Astrocyte (in vitro differentiated cells and primary cell): ENCODE measurements around the gene L3MBTL1. TPM values are rescaled to one million over a fixed set of nuclear protein-coding genes. Genes with fewer than 3 reads are reported as not detected.

Source experiments
- DNase-seq: peaks from one replicate; pipeline ENCODE4 v3.0.0-alpha.2; 2010; ENCODE audit warnings: low read depth
- FAIRE-seq: peaks from 2 replicates; lab custom pipeline; 2011; peaks lifted over from hg19 to GRCh38; lab: Jason Lieb, UNC
- H2AFZ ChIP-seq: 2 replicates; pipeline ENCODE4 v1.6.0; 2012; ENCODE audit warnings: low read depth, low read length, inconsistent platforms
- H3K27ac ChIP-seq: 2 replicates; pipeline ENCODE4 v1.5.1; 2011; ENCODE audit warnings: low read depth, low read length, inconsistent platforms
- H3K27me3 ChIP-seq: 2 replicates; pipeline ENCODE4 v1.6.0; 2011; ENCODE audit warnings: low read length, inconsistent platforms; ENCODE audit not compliant: insufficient read depth
- H3K36me3 ChIP-seq: 2 replicates; pipeline ENCODE4 v1.5.1; 2011; ENCODE audit warnings: low read length, inconsistent platforms; ENCODE audit not compliant: insufficient read depth
- H3K4me1 ChIP-seq: 2 replicates; pipeline ENCODE4 v1.5.1; 2011; ENCODE audit warnings: low read length, inconsistent platforms; ENCODE audit not compliant: insufficient read depth
- H3K4me2 ChIP-seq: 2 replicates; pipeline ENCODE4 v1.6.0; 2012; ENCODE audit warnings: low read length, inconsistent platforms
- H3K4me3 ChIP-seq: 2 replicates; pipeline ENCODE4 v1.5.1; 2011; ENCODE audit warnings: low read depth, mild to moderate bottlenecking, low read length, inconsistent platforms; ENCODE audit not compliant: insufficient read depth
- H3K79me2 ChIP-seq: 2 replicates; pipeline ENCODE4 v1.6.0; 2012; ENCODE audit warnings: mild to moderate bottlenecking, low read length, inconsistent platforms; ENCODE audit not compliant: insufficient read depth
- H3K9ac ChIP-seq: 2 replicates; pipeline ENCODE4 v1.6.0; 2012; ENCODE audit warnings: mild to moderate bottlenecking, low read length, inconsistent platforms
- H3K9me3 ChIP-seq: 2 replicates; pipeline ENCODE4 v1.5.1; 2012; ENCODE audit warnings: low read depth, mild to moderate bottlenecking, low read length, inconsistent platforms; ENCODE audit not compliant: insufficient read depth
- H4K20me1 ChIP-seq: 2 replicates; pipeline ENCODE4 v1.6.0; 2012; ENCODE audit warnings: low read length, inconsistent platforms; ENCODE audit not compliant: insufficient read depth
- H3K27ac Mint-ChIP-seq: one replicate; pipeline ENCODE4 v1.8.0; 2021; ENCODE audit warnings: mild to moderate bottlenecking, mixed read lengths; ENCODE audit not compliant: unreplicated experiment
- H3K27me3 Mint-ChIP-seq: one replicate; pipeline ENCODE4 v1.8.0; 2021; ENCODE audit warnings: low read depth, mixed read lengths; ENCODE audit not compliant: unreplicated experiment
- H3K36me3 Mint-ChIP-seq: one replicate; pipeline ENCODE4 v1.8.0; 2021; ENCODE audit warnings: low read depth, mixed read lengths; ENCODE audit not compliant: unreplicated experiment
- H3K4me1 Mint-ChIP-seq: one replicate; pipeline ENCODE4 v1.8.0; 2021; ENCODE audit warnings: low read depth, mixed read lengths; ENCODE audit not compliant: unreplicated experiment
- H3K4me3 Mint-ChIP-seq: one replicate; pipeline ENCODE4 v1.8.0; 2021; ENCODE audit warnings: mild to moderate bottlenecking, moderate library complexity, mixed read lengths; ENCODE audit not compliant: unreplicated experiment
- H3K9me3 Mint-ChIP-seq: one replicate; pipeline ENCODE4 v1.8.0; 2021; ENCODE audit warnings: mild to moderate bottlenecking, mixed read lengths; ENCODE audit not compliant: unreplicated experiment
- EZH2 ChIP-seq: IDR thresholded peaks from 2 replicates; pipeline ENCODE4 v1.6.1; 2012; ENCODE audit warnings: mild to moderate bottlenecking, low read length, inconsistent platforms; ENCODE audit not compliant: insufficient read depth
- total RNA-seq: library from RNA; stranded (reverse); gene quantifications from 2 replicates; pipeline ENCODE4 v1.2.1, GENCODE V29; 2021
- TF ChIP-seq, protein P1 (sequence below): IDR thresholded peaks from 2 replicates; pipeline ENCODE4 v1.5.1; 2011; ENCODE audit warnings: low read depth, mild to moderate bottlenecking, inconsistent platforms, low read length, moderate library complexity; ENCODE audit not compliant: insufficient read depth

Gene L3MBTL1
- total RNA-seq, 1 donor from 2014 or later, result 13.0 TPM

DNA sequence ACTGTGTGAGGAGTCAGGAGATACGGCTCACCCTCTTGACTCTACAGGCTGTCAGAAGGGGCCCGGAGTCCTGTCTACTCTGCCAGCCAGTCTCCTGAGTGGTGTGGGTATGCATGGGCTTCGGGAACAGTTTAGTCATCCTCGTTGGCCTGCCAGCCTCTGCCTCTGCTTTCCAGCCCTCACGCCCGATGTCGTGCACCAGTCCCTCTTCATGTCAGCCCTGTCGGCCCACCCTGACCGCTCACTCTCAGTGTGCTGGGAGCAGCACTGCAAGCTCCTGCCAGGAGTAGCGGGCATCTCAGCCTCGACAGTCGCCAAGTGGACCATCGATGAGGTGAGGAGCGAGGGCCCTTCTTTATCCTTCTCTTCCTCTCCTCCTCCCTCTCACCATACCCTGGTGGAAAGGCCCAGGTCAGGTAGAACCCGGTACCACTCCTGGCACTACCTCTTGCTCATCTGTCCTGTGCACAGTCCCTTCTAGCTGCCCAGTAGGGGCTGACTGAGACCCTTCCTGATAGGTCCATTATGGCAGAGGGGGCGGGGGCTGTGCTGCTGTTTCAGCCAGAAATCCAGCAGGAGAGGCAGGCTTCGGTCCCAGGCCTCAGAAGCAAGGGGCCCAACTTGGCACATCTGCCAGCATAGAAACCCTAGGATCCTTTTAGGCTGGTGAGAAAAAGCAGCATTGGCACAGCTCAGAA is 32.6 kb downstream of the L3MBTL1 start:
- Histone ChIP-seq H3K4me1 (no peaks in the 10 kb centered on the region), H3K27me3 (no peaks in the 10 kb centered on the region), H3K9ac (no peak overlapping the region), H3K4me2 (no peak overlapping the region), H3K27ac (no peak overlapping the region), H3K4me3 (no peak overlapping the region), H4K20me1 (peaks cover 7% of the 10 kb centered on the region), H3K9me3 (no peaks in the 10 kb centered on the region), H3K36me3 (no peaks in the 10 kb centered on the region), H2AFZ (no peak overlapping the region), H3K79me2 (no peaks in the 10 kb centered on the region)
- Mint-ChIP-seq H3K27ac (no peak overlapping the region), H3K27me3 (peaks cover 5% of the 10 kb centered on the region), H3K4me1 (peaks cover 2% of the 10 kb centered on the region), H3K36me3 (peaks cover 9% of the 10 kb centered on the region), H3K4me3 (no peak overlapping the region), H3K9me3 (peaks cover 2% of the 10 kb centered on the region)
- FAIRE-seq (no peak), DNase-seq (no peak)
- no peak for TF ChIP-seq EZH2
- TF ChIP-seq, protein P1, sequence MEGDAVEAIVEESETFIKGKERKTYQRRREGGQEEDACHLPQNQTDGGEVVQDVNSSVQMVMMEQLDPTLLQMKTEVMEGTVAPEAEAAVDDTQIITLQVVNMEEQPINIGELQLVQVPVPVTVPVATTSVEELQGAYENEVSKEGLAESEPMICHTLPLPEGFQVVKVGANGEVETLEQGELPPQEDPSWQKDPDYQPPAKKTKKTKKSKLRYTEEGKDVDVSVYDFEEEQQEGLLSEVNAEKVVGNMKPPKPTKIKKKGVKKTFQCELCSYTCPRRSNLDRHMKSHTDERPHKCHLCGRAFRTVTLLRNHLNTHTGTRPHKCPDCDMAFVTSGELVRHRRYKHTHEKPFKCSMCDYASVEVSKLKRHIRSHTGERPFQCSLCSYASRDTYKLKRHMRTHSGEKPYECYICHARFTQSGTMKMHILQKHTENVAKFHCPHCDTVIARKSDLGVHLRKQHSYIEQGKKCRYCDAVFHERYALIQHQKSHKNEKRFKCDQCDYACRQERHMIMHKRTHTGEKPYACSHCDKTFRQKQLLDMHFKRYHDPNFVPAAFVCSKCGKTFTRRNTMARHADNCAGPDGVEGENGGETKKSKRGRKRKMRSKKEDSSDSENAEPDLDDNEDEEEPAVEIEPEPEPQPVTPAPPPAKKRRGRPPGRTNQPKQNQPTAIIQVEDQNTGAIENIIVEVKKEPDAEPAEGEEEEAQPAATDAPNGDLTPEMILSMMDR, result no peak

DNA sequence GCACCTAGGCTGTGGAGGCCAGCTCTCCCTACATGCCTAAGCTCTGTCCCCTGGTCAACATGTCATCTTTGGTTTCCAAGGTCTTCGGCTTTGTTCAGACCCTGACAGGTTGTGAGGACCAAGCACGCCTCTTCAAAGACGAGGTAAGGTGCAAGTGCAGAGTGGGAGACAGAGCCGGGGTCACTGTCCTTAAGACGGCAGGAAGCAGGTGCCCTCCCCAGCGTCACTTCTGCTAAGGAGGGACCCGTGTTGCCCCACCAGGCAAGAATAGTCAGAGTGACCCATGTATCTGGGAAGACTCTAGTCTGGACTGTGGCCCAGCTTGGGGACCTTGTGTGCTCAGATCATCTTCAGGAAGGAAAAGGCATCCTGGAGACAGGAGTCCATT is 33.2 kb downstream of the L3MBTL1 start:
- no peaks in the 10 kb centered on the region for H3K4me1 ChIP-seq
- no peak overlapping the region for H3K4me3 ChIP-seq
- FAIRE-seq, result no peak
- Mint-ChIP-seq H3K4me3 (no peak overlapping the region), H3K27me3 (peaks cover 5% of the 10 kb centered on the region), H3K4me1 (peaks cover 2% of the 10 kb centered on the region), H3K9me3 (no peaks in the 10 kb centered on the region), H3K27ac (no peak overlapping the region), H3K36me3 (peaks cover 8% of the 10 kb centered on the region)
- no peaks in the 10 kb centered on the region for H3K9me3 ChIP-seq
- H4K20me1 ChIP-seq, result peaks cover 7% of the 10 kb centered on the region
- H3K4me2 ChIP-seq, result no peak overlapping the region
- no peak overlapping the region for H3K27ac ChIP-seq
- H2AFZ ChIP-seq, result no peak overlapping the region
- no peaks in the 10 kb centered on the region for H3K27me3 ChIP-seq
- DNase-seq, result no peak
- H3K79me2 ChIP-seq, result no peaks in the 10 kb centered on the region
- H3K9ac ChIP-seq, result no peak overlapping the region
- TF ChIP-seq, protein P1, result no peak
- no peak for TF ChIP-seq EZH2
- H3K36me3 ChIP-seq, result no peaks in the 10 kb centered on the region

DNA sequence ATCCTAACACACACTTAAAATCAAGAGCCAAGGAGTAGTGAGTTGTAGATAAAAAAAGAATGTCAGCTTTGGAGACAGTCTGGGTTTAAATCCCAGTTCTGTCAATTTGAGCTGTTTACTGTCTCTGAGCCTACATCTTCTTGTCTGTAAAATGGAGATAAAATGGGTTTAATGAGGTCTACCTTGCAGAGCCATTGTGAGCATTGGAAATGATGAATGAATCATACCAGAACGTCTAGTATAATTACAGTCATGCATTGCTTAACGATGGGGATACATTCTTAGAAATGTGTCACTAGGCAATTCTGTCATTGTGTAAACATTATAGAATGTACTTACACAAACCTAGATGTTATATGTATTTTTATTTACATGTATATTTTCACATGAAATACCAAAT is 33.7 kb downstream of the L3MBTL1 start:
- Mint-ChIP-seq H3K4me3 (no peak overlapping the region), H3K4me1 (peaks cover 2% of the 10 kb centered on the region), H3K36me3 (peaks cover 12% of the 10 kb centered on the region), H3K9me3 (no peaks in the 10 kb centered on the region), H3K27me3 (peaks cover 5% of the 10 kb centered on the region), H3K27ac (no peak overlapping the region)
- H3K4me3 ChIP-seq, result no peak overlapping the region
- FAIRE-seq (no peak), DNase-seq (peak; percentile 26)
- H3K9me3 ChIP-seq, result no peaks in the 10 kb centered on the region
- H4K20me1 ChIP-seq, result peaks cover 7% of the 10 kb centered on the region
- no peaks in the 10 kb centered on the region for H3K27me3 ChIP-seq
- H3K27ac ChIP-seq, result no peak overlapping the region
- H2AFZ ChIP-seq, result no peak overlapping the region
- no peak for TF ChIP-seq EZH2
- TF ChIP-seq, protein P1, result no peak
- no peak overlapping the region for H3K9ac ChIP-seq
- no peaks in the 10 kb centered on the region for H3K36me3 ChIP-seq
- H3K4me2 ChIP-seq, result no peak overlapping the region
- H3K4me1 ChIP-seq, result no peaks in the 10 kb centered on the region
- no peaks in the 10 kb centered on the region for H3K79me2 ChIP-seq
